SK-N-SH (cell line): Measurements from ENCODE around the gene IKZF1.

Experiments
- EP300 ChIP-seq, 2 experiments: IDR thresholded peaks; 2 replicates each; pipeline versions ENCODE4 v1.4.0 to v1.6.1; 2012; ENCODE audit warnings: borderline replicate concordance in 1 of 2, low read depth in 1 of 2, low read length in 1 of 2
- FOXM1 ChIP-seq: IDR thresholded peaks from 2 replicates; pipeline ENCODE4 v1.4.0; 2012; ENCODE audit warnings: low read depth, mild to moderate bottlenecking
- JUND ChIP-seq: IDR thresholded peaks from 2 replicates; pipeline ENCODE4 v1.4.0; 2012
- NRF1 ChIP-seq: IDR thresholded peaks from 2 replicates; pipeline ENCODE4 v1.6.1; 2012; ENCODE audit warnings: low read depth, mild to moderate bottlenecking, low read length
- POLR2AphosphoS5 ChIP-seq: IDR thresholded peaks from 2 replicates; pipeline ENCODE4 v1.6.1; 2012; ENCODE audit warnings: low read depth, low read length
- RCOR1 ChIP-seq: fragments of 150-350 bp; IDR thresholded peaks from 2 replicates; pipeline ENCODE4 v1.6.1; 2017; ENCODE audit warnings: antibody characterized with exemption, low read length
- TF ChIP-seq, protein P1 (sequence below): fragments of 200-600 bp; sonication (generic); IDR thresholded peaks from 2 replicates; pipeline ENCODE4 v1.6.1; 2017; ENCODE audit warnings: antibody characterized with exemption, mild to moderate bottlenecking, moderate library complexity
- TF ChIP-seq, protein P2 (sequence below): IDR thresholded peaks from 2 replicates; pipeline ENCODE4 v1.4.0; 2012; ENCODE audit warnings: low read depth

DNA sequence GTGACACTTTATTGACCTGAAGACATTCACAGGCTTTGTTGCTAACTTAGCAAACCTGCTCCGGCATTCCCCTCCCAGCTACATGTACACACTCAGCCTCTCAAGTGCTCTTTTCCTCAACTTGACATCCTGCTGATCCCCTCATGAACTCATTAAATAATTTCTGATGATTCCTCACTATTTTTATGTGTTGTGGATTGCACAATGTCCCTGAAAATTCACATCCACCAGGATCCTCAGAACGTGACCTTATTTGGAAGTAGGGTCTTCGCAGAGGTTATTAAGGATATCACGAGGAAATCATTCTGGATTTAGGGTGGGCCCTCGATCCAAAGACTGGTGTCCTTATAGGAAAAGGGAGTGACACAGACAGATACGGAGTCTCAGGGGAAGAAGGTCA lies 118.3 kb downstream of the IKZF1 start:
- TF ChIP-seq, protein P1, sequence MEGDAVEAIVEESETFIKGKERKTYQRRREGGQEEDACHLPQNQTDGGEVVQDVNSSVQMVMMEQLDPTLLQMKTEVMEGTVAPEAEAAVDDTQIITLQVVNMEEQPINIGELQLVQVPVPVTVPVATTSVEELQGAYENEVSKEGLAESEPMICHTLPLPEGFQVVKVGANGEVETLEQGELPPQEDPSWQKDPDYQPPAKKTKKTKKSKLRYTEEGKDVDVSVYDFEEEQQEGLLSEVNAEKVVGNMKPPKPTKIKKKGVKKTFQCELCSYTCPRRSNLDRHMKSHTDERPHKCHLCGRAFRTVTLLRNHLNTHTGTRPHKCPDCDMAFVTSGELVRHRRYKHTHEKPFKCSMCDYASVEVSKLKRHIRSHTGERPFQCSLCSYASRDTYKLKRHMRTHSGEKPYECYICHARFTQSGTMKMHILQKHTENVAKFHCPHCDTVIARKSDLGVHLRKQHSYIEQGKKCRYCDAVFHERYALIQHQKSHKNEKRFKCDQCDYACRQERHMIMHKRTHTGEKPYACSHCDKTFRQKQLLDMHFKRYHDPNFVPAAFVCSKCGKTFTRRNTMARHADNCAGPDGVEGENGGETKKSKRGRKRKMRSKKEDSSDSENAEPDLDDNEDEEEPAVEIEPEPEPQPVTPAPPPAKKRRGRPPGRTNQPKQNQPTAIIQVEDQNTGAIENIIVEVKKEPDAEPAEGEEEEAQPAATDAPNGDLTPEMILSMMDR = no peak
- TF ChIP-seq FOXM1 = no peak
- TF ChIP-seq POLR2AphosphoS5 = no peak
- TF ChIP-seq, protein P2, sequence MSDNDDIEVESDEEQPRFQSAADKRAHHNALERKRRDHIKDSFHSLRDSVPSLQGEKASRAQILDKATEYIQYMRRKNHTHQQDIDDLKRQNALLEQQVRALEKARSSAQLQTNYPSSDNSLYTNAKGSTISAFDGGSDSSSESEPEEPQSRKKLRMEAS = no peak
- no peak for TF ChIP-seq EP300 (IDR thresholded peaks at IDR 0.05; ENCODE audit: borderline replicate concordance in 1 of 2, low read depth in 1 of 2, low read length in 1 of 2)
- TF ChIP-seq NRF1 = no peak
- TF ChIP-seq RCOR1 = no peak
- no peak for TF ChIP-seq JUND
